DMS153 (cell line): Measurements from ENCODE around the gene UBE3D.
"Not testable (repeated sequence)": the region's sequence is repeated elsewhere in the genome, so short reads cannot be mapped to it uniquely, and the experiment has no call there.

ENCODE experiments used
- DNase-seq: peaks from one replicate; lab custom pipeline; 2025; lab: John Stamatoyannopoulos, UW

UBE3D gene

GRCh38 chr6:82971877-82972460 lies 93.7 kb downstream of the UBE3D start:
- DNase-seq = no peak

DNA sequence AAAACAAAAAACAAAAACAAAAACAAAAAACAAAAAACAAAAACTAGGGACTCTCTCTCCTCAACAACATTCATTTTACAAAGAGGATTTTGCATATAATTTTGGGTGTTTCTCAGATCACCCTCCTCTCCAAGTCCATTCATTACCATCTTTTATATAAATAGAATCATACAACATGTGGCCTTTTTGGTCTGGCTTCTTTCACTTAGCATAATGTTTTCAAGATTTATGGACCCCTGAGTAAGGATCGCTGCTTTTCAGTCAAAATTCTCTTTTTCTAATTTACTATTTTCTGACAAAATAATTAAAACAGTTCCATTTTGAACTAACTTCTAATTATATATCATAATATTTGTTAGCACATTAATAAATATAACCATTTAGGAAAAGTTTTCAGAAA lies 94.8 kb downstream of the UBE3D start:
- DNase-seq = no peak

- no peak for DNase-seq
These were observed 96.9 kb downstream of the UBE3D start for GRCh38 chr6:82968708-82969107.

DNA sequence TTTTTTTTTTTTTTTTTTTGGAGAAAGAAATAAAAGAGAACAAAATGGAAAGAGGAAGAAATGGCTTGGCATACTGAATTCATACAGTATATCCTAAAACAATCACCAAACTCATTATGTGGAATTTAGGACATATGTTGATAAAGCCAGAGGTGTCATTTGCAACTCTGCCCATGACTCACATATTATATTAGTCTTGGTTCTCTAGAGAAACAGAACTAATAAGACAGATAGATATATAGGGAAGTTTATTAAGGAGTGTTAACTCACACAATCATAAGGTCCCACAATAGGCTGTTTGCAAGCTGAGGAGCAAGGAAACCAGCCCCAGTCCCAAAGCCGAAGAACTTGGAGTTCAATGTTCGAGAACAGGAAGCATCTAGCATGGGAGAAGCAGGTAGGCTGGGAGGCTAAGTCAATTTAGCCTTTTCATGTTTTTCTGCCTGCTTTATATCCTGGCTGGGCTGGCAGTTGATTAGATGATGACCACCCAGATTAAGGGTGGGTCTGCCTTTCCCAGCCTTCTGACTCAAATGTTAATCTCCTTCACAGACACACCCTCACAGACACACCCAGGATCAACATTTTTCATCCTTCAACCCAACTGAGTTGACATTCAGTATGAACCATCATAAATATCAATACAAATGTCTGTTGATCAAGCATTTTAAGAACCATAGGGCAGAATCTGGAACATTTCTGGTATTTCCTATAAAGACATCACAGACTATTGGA lies 102.3 kb downstream of the UBE3D start:
- DNase-seq = no peak

GRCh38 chr6:82959385-82959941 lies 106.2 kb downstream of the UBE3D start:
- DNase-seq = no peak

- no peak for DNase-seq
These were observed 107.1 kb downstream of the UBE3D start for GRCh38 chr6:82958551-82958950.

DNA sequence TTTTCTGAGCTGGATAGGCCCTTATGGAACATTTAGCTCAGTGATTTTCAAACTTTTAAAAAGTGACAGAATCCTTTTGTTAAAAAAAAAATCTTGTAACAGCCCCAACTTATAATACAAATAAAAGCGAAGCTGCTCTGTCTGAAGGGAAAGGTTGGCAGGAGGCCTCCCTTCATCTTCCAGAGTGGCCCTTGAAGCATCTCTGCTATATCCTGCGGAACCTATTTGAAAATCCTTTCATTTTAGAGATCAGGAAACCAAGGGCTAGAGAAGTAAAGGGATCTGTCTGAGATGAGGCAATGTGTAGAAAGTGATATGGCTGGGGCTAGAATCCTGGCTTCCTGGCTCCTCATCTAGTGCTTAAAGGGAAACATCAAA lies 107.8 kb downstream of the UBE3D start:
- no peak for DNase-seq

GRCh38 chr6:82957171-82957867 lies 108.3 kb downstream of the UBE3D start:
- no peak for DNase-seq

DNA sequence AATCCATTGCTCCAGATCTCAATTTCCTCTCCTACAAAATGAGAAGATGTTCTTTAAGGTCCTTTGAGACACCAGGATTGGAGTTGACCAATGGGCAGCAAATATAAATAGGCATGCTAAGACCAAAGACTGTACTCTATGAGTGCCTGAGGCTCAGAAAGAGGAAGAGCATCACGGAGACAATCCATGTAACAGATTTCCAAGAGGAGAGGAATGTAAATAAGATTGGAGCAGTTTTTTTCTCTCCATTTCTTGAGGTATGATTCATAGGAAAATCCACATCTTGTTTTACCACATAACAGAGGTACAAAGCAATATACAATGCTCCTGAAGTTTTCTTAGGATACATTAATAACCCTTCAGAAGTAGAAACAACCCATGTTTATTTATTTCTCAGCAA lies 109.8 kb downstream of the UBE3D start:
- no peak for DNase-seq

DNA sequence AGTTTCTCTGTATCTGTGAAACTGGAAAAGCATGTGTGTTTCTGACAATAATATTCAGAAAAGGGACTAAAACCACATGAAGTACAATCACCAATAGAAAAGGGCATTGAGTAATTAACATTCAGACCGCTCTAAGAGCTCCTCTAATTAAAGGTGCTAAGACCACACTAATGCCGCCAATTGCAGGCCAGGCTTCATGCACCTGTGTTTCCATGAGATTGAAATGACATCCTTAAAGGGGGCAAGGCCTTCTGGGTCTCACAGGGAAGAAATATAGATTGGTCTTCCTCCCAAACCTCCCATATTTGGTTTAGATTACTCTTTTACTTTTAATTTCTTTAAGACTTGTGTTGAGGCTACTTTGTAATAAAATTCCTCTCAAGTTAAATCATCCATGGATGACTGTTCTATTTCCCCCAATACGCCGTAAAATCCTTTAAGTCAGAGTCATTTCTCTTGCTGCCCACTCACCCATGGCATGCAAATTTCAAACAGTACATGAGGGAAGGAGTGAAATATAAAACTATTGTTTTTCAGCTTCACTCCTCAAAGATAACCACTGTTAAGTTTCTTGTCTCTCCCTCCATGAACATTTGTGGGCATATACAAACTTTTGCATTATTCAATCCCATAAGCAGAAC lies 110.6 kb downstream of the UBE3D start:
- DNase-seq = no peak

DNA sequence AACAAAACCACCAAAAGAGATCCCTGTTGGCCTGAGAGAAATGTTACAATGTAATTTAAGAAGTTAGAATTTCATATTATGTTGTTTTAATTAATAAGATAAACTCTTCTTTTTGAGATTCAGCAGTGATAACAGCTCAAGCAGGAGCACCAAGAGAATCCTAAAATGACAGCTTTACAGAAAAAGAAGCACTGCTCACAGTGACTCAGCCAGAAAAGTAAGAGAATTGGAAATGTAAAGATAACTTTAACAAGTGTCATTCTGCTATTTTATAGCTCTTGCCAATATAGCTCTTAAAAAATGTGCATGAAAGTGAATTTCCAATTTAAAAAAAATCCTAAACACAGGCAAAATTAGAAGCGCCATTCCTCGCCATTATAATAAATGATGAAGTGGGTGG lies 111.3 kb downstream of the UBE3D start:
- DNase-seq = no peak

- DNase-seq = no peak
These were observed 111.8 kb downstream of the UBE3D start for GRCh38 chr6:82953871-82954270.

GRCh38 chr6:82951935-82952334 lies 113.7 kb downstream of the UBE3D start:
- no peak for DNase-seq

GRCh38 chr6:82951389-82951788 lies 114.3 kb downstream of the UBE3D start:
- DNase-seq = no peak

- not testable (repeated sequence) for DNase-seq
These were observed 134.7 kb downstream of the UBE3D start for GRCh38 chr6:82930915-82931314.

GRCh38 chr6:82924799-82925535 lies 140.7 kb downstream of the UBE3D start:
- DNase-seq = no peak

DNA sequence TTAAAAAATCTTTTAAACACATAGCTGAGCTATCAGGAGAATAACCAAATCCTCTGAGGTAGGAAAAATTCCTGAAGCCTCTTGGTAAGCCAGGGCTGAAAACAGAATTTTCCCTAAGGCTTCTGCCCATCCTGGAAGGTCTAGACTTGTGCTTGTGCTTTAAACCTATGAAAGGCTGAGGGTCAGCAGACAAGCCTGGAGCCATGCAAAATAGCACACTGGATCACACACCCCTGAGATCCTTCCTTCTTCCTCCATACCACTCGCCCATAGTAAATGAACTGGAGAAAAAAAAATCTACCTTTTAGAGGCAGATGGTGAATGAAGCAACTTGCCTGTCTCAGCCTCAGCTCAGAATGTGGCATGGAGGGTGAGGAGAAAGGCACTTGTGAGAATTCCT lies 144.4 kb downstream of the UBE3D start:
- no peak for DNase-seq

DNA sequence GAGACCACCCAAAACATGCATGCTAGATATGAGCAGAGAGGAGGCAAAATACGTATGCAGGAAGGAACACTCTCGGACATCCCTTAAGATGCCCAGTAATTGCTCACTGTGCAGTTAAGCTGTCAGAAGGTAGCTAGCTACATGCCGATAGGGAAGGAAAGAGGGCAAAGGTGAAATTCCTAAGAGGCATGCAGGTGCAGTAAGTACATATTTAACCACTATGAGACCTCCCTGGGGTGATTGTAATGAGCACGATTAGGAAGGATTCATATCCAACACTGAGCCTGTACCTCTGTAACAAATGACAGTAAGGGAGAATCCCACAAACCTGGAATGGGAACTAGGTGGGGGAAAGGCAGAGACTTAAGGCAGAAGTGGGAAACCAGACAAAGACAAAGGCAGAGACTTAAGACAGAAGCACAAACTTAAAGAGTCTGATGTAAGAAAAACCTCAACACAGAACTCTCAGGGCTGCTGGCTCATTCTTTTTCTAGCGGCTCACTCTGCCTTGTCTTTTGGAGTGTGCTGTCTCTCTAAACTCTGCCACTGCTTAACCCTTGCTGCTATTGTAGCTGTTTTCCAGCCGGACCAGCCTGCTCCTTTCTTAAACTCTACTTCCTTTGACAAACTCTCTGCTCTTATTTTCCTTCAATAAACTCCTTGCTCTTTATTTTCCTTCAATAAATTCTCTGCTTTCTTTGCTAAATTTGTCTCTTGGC lies 148.1 kb downstream of the UBE3D start:
- DNase-seq = no peak

DNA sequence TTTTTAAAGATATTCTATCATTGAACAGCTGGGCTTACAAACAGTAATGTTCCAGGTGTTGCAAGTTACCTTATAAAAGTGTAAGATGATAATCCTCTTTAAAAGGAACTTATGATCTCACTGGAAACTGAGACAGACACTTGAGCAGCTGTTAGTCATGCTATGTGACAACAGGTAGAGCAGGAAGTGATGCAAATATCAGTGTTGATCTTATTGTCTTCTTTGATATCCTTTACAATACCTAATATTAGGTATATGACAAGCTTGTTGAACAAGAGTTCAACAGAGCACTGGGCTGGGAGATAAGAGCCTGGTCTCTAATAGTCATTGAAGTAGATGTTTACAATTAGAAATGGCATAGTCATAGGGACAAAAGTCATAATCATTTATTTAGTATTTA lies 150.0 kb downstream of the UBE3D start:
- DNase-seq = no peak

GRCh38 chr6:82914511-82914910 lies 151.1 kb downstream of the UBE3D start:
- no peak for DNase-seq

DNA sequence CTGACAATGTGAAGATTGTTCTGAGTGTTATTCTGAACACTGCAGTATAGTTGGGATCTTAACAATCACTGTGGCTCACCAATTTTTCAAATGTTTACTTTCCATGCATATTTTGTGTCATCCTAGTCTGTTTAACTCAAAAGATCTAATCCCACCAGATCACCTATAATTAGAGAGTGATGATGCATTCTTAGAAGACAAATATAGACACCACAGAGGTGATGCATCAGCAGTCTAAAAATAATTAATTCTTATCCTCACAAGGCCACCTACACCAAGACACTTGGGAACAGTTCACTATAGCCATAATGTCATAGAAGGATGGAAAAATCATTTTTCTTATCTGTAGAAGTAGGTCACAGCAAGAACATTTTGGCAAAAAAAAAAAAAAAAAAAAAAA lies 154.8 kb downstream of the UBE3D start:
- DNase-seq = no peak
